Measurements from ENCODE around the gene CDC16. TPM values are rescaled to one million over a fixed set of nuclear protein-coding genes. Genes with fewer than 3 reads are reported as not detected.
A peak's percentile ranks its signal among the peaks of the same experiment; 100 is the strongest.

Gene CDC16
- total and polyA plus RNA-seq, 9 of the 15 experiments (the other 6 are each of a cell fraction or from before 2014, with no cell fraction given), result 23.2 to 102 (median 51.6) TPM

DNA sequence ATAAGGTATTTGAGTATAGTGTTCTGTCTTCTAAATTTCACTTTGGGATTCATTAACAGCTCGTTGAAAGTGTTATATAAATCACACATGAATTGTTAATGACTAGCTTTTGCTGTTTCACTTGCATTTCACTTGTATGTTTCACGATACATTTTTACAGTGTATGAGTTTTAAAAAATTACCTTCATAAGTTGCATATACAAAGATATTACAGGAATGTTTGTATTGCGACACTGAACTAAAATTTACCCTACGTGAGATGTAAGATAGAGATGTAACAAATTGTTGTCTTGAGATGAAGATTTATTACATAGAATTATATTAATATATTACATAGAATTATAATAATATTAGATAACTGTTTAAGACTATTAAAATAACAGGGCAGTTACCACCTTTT lies 1.5 kb downstream of the CDC16 start:
- ChIA-PET CTCF (ENCODE audit: low intra/inter-chr PET ratio) (no interaction called here), POLR2A (interaction anchor here (1.0 kb wide), 2 partner anchors 13 to 27 kb away, joined by 3 to 4 read pairs; no protein-coding TSS in a partner anchor)
- no peaks in the 10 kb centered on the region for H3K9me1 ChIP-seq (ENCODE audit: control insufficient read depth, insufficient read depth, low read length)
- peak overlapping the region; percentile 87 for H3K4me3 ChIP-seq
- intact Hi-C loops (cut with micrococcal nuclease) (no loop called here), in situ Hi-C loops (cut with MboI) (no loop called here)
- no peak for TF ChIP-seq CEBPG (CRISPR knock-in tag; IDR thresholded peaks at IDR 0.05)
- peak in 1 of 2 experiments; percentile 58; a peak in 2 of 4 replicates for TF ChIP-seq CEBPG (tag; conservative IDR thresholded peaks at IDR 0.05 in 1 of 2, IDR thresholded peaks at IDR 0.05 in 1 of 2)
- peak; percentile 63 for TF ChIP-seq CEBPB (tag; IDR thresholded peaks at IDR 0.05)
- no peak for TF ChIP-seq ZFP1 (CRISPR knock-in tag; IDR thresholded peaks at IDR 0.05)
- TF ChIP-seq, protein P1, sequence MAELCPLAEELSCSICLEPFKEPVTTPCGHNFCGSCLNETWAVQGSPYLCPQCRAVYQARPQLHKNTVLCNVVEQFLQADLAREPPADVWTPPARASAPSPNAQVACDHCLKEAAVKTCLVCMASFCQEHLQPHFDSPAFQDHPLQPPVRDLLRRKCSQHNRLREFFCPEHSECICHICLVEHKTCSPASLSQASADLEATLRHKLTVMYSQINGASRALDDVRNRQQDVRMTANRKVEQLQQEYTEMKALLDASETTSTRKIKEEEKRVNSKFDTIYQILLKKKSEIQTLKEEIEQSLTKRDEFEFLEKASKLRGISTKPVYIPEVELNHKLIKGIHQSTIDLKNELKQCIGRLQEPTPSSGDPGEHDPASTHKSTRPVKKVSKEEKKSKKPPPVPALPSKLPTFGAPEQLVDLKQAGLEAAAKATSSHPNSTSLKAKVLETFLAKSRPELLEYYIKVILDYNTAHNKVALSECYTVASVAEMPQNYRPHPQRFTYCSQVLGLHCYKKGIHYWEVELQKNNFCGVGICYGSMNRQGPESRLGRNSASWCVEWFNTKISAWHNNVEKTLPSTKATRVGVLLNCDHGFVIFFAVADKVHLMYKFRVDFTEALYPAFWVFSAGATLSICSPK (IDR thresholded peaks at IDR 0.05; ENCODE audit: borderline replicate concordance), result no peak
- H2AFZ ChIP-seq (ENCODE audit: low read depth, low read length), result no peak overlapping the region
- WGBS (ENCODE audit: insufficient coverage, low coverage, missing lambda C conversion rate), result 24% methylated on average over 4 of the region's 4 CpGs
- no peaks in the 10 kb centered on the region for H4K20me1 ChIP-seq (replicated peaks; ENCODE audit: control insufficient read depth, insufficient read depth, low read length)
- FAIRE-seq (no peak), DNase-seq (ENCODE audit: extremely low read depth in 1 of 4, low spot score in 3 of 4) (no peak), ATAC-seq (no peak)
- H3K27me3 ChIP-seq (ENCODE audit: control insufficient read depth in 2 of 2, insufficient read depth in 2 of 2, low read length in 2 of 2), result no peaks in the 10 kb centered on the region
- no TSS peak for BruUV-seq (replicated peaks)
- peaks cover 48% of the 10 kb centered on the region for H3K36me3 ChIP-seq (ENCODE audit: control insufficient read depth, insufficient read depth, low read length)
- H3K4me1 ChIP-seq (replicated peaks in 1 of 2; ENCODE audit: control insufficient read depth in 2 of 2, insufficient read depth in 2 of 2, low read length in 2 of 2), result peaks cover 11 to 28% of the 10 kb centered on the region in 2 experiments; a peak in 4 of 5 replicates
- H3K4me2 ChIP-seq (ENCODE audit: insufficient read depth, low read length), result peak overlapping the region; percentile 98
- H3K27ac ChIP-seq (ENCODE audit: extremely low read depth, low read depth, low read length), result peak overlapping the region; percentile 82
- H3K79me2 ChIP-seq (ENCODE audit: control insufficient read depth, insufficient read depth, low read length), result peaks cover 33% of the 10 kb centered on the region
- H3K9ac ChIP-seq (ENCODE audit: insufficient read depth in 1 of 2, low read depth in 2 of 2, low read length in 2 of 2), result peak overlapping the region in 1 of 2 experiments; percentile 89; a peak in 3 of 4 replicates
- peaks cover 7% of the 10 kb centered on the region; the same call in 1 of the 2 replicates for H3K9me3 ChIP-seq (replicated peaks; ENCODE audit: control insufficient read depth, insufficient read depth, low read depth, low read length)
